ENCODE results near the gene HTRA3.

HTRA3 gene

GRCh38 chr4:8269535-8270417 lies at the start of gene HTRA3:
HTRA3 (plus strand) TSS chr4:8269754; CDS start chr4:8269969, 215 bp downstream.
- DNase-seq (ENCODE audit: low read depth), result no peak

- DNase-seq (ENCODE audit: low read depth), result no peak
Measured at GRCh38 chr4:8220661-8221450, 48.7 kb upstream of the HTRA3 start.

GRCh38 chr4:8221476-8221875 lies 48.1 kb upstream of the HTRA3 start:
- no peak for DNase-seq (ENCODE audit: low read depth)

- DNase-seq (ENCODE audit: low read depth), result no peak
Measured at GRCh38 chr4:8221985-8222384, 47.6 kb upstream of the HTRA3 start.

- DNase-seq (ENCODE audit: low read depth), result no peak
Measured at GRCh38 chr4:8222609-8223388, 46.8 kb upstream of the HTRA3 start.

GRCh38 chr4:8224267-8224974 lies 45.1 kb upstream of the HTRA3 start:
- no peak for DNase-seq (ENCODE audit: low read depth)

- DNase-seq (ENCODE audit: low read depth), result no peak
Measured at GRCh38 chr4:8224975-8225625, 44.5 kb upstream of the HTRA3 start.

- no peak for DNase-seq (ENCODE audit: low read depth)
Measured at GRCh38 chr4:8225706-8226443, 43.7 kb upstream of the HTRA3 start.

- DNase-seq (ENCODE audit: low read depth), result no peak
Measured at GRCh38 chr4:8227201-8227770, 42.3 kb upstream of the HTRA3 start.

GRCh38 chr4:8227771-8228318 lies 41.7 kb upstream of the HTRA3 start:
- no peak for DNase-seq (ENCODE audit: low read depth)

GRCh38 chr4:8228319-8229250 lies 41.0 kb upstream of the HTRA3 start:
- DNase-seq (ENCODE audit: low read depth), result peak; percentile 61

GRCh38 chr4:8229331-8229975 lies 40.1 kb upstream of the HTRA3 start:
- no peak for DNase-seq (ENCODE audit: low read depth)

GRCh38 chr4:8230033-8230432 lies 39.5 kb upstream of the HTRA3 start:
- DNase-seq (ENCODE audit: low read depth), result no peak

GRCh38 chr4:8230891-8231290 lies 38.7 kb upstream of the HTRA3 start:
- DNase-seq (ENCODE audit: low read depth), result no peak

GRCh38 chr4:8231551-8232049 lies 38.0 kb upstream of the HTRA3 start:
- DNase-seq (ENCODE audit: low read depth), result no peak

- DNase-seq (ENCODE audit: low read depth), result no peak
Measured at GRCh38 chr4:8232748-8233147, 36.8 kb upstream of the HTRA3 start.

- no peak for DNase-seq (ENCODE audit: low read depth)
Measured at GRCh38 chr4:8233672-8234484, 35.7 kb upstream of the HTRA3 start.

Data from fibroblast of the conjunctiva (primary cell).